Measurements from ENCODE around the gene LYPLA2.
"Not testable (repeated sequence)": the region's sequence is repeated elsewhere in the genome, so short reads cannot be mapped to it uniquely, and the experiment has no call there.

DNA sequence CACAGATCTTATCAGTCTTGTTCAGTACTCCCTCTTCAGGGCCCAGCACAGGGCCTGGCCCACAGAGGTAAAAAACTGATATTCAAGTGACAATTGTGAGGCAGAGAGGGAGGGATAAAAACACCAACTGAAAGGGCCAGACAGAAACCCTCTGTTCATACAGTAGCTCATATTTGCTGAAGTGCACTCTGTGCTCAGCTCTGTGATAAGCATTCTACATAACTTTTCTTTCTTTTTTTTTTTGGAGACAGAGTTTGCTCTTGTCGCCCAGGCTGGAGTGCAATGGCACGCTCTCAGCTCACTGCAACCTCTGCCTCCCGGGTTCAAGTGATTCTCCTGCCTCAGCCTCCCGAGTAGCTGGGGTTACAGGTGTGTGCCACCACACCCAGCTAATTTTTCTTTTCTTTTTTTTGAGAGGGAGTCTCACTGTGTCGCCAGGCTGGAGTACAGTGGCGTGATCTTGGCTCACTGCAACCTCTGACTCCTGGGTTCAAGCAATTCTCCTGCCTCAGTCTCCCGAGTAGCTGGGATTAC is 11.9 kb downstream of the LYPLA2 start:
- TF ChIP-seq, protein P1, sequence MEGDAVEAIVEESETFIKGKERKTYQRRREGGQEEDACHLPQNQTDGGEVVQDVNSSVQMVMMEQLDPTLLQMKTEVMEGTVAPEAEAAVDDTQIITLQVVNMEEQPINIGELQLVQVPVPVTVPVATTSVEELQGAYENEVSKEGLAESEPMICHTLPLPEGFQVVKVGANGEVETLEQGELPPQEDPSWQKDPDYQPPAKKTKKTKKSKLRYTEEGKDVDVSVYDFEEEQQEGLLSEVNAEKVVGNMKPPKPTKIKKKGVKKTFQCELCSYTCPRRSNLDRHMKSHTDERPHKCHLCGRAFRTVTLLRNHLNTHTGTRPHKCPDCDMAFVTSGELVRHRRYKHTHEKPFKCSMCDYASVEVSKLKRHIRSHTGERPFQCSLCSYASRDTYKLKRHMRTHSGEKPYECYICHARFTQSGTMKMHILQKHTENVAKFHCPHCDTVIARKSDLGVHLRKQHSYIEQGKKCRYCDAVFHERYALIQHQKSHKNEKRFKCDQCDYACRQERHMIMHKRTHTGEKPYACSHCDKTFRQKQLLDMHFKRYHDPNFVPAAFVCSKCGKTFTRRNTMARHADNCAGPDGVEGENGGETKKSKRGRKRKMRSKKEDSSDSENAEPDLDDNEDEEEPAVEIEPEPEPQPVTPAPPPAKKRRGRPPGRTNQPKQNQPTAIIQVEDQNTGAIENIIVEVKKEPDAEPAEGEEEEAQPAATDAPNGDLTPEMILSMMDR (IDR thresholded peaks at IDR 0.05), result not testable (repeated sequence)
- TF ChIP-seq POLR2A, EP300 (IDR thresholded peaks at IDR 0.05): not testable (repeated sequence)

All from tibial nerve (tissue), 4 donors.